ENCODE data around the gene TESK2.

DNA sequence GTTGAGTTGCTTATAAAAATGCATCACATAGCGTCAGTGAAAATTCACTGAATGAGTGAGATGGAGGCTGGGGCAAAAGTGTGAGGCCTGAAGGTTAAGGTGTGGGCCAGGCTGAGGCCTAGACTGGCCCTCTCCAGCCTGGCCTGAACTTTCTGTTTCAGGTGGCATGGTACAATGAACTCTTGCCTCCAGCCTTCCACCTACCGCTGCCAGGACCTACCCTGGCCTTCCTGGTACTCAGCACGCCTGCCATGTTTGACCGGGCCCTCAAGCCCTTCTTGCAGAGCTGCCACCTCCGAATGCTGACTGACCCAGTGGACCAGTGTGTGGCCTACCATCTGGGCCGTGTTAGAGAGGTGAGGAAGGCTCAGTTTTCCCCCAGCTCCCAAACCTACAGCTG lies 16.2 kb upstream of the TESK2 start:
- TF ChIP-seq CTCF (IDR thresholded peaks at IDR 0.05; ENCODE audit: poor library complexity, severe bottlenecking) (no peak), EZH2 (IDR thresholded peaks at IDR 0.05; ENCODE audit: borderline replicate concordance, insufficient read depth, low read length, poor library complexity, severe bottlenecking) (no peak), EP300 (conservative IDR thresholded peaks at IDR 0.05; ENCODE audit: poor library complexity, severe bottlenecking) (no peak)

Data from neural cell (in vitro differentiated cells).